Measurements from ENCODE around the gene PRR18. TPM values are rescaled to one million over a fixed set of nuclear protein-coding genes. Genes with fewer than 3 reads are reported as not detected.

Gene PRR18
- total and polyA plus RNA-seq, 4 donors = 0.29 to 2.8 (median 1.1) TPM

DNA sequence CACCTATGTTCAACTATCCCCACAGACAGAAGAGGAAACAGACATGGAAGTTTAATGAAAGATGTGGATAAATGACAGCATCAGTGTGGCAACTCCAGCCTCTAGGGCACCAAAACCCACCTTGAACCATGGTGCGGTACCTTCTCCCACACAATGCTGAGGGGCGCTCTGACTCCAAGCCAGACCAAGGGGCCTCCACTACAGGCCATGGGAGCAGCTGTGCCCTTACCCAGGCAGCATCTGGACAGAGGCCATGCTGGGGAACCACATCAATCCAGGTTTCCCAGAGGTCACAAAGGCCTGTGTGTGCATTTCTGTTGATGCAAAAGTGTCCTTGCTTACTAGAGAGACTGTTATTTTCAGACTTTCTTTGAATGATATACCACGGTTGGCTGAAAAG is 4.1 kb downstream of the PRR18 start (continued):
- TF ChIP-seq, protein P1, sequence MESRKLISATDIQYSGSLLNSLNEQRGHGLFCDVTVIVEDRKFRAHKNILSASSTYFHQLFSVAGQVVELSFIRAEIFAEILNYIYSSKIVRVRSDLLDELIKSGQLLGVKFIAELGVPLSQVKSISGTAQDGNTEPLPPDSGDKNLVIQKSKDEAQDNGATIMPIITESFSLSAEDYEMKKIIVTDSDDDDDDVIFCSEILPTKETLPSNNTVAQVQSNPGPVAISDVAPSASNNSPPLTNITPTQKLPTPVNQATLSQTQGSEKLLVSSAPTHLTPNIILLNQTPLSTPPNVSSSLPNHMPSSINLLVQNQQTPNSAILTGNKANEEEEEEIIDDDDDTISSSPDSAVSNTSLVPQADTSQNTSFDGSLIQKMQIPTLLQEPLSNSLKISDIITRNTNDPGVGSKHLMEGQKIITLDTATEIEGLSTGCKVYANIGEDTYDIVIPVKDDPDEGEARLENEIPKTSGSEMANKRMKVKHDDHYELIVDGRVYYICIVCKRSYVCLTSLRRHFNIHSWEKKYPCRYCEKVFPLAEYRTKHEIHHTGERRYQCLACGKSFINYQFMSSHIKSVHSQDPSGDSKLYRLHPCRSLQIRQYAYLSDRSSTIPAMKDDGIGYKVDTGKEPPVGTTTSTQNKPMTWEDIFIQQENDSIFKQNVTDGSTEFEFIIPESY (IDR thresholded peaks at IDR 0.05) = no peak
- no peak for TF ChIP-seq FOXA1 (IDR thresholded peaks at IDR 0.05)
- TF ChIP-seq, protein P2, sequence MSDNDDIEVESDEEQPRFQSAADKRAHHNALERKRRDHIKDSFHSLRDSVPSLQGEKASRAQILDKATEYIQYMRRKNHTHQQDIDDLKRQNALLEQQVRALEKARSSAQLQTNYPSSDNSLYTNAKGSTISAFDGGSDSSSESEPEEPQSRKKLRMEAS (IDR thresholded peaks at IDR 0.05) = no peak
- no peak for TF ChIP-seq NR2F2 (IDR thresholded peaks at IDR 0.05)
- TF ChIP-seq, protein P3, sequence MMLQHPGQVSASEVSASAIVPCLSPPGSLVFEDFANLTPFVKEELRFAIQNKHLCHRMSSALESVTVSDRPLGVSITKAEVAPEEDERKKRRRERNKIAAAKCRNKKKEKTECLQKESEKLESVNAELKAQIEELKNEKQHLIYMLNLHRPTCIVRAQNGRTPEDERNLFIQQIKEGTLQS (IDR thresholded peaks at IDR 0.05) = no peak
- TF ChIP-seq HNF4A (conservative IDR thresholded peaks at IDR 0.05) = no peak
- no peak for TF ChIP-seq JUND (IDR thresholded peaks at IDR 0.05)
- TF ChIP-seq RAD21 (IDR thresholded peaks at IDR 0.05) = no peak

DNA sequence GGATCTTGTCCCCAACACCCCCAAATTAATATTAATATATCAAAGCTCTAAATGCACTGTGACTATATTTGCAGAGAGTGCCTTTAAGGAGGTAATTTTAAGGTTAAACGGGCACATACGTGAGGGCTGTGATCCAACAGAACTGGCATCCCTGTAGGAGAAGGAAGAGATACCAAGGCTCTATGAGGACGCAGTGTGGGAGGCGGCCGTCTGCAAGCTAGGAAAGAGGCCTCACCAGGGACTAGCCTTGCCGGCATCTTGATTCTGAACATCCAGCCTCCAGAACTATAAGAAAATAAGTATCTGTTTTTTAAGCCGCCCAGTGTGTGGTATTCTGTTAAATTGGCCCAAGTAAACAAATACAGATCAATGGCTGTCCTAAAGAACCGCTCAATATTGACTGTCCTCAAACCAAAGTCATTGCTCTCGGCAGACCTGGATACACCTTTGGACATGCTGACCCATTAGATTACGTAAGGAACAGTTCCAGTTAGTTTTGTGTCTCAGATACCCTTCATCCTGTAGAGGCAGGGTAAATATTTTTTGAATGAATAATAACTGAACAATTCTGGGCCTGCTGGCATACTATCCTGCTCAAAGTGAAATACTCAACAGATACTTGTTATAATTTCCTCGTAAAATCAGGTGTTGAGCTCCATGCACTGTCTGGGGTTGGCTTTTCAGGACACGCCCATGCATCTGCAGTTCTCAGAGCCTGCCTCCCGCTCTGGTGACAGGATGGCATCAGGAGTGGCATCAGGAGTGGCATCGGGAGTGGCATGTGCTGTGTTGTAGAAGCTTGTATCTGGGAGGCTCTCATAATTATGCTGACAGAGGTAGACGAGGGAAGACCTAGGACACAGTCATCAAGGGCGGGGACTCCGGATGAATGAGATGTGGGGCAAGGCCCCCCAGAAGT is 6.3 kb downstream of the PRR18 start:
- Histone ChIP-seq H3K4me1 (ENCODE audit: control insufficient read depth in 4 of 4, insufficient read depth in 4 of 4, low read length in 3 of 4) (peaks cover 6 to 31% (median 30%) of the 10 kb centered on the region in 4 donors), H3K9me3 (ENCODE audit: control insufficient read depth in 4 of 4, low read length in 3 of 4) (no peaks in the 10 kb centered on the region), H3K27ac (ENCODE audit: low read depth in 1 of 2, low read length in 2 of 2) (peak overlapping the region; percentile 72 to 79), H3K27me3 (ENCODE audit: control insufficient read depth in 4 of 4, insufficient read depth in 4 of 4, low read length in 3 of 4) (no peaks in the 10 kb centered on the region), H3K4me3 (ENCODE audit: low read depth in 1 of 3, low read length in 3 of 3) (peak overlapping the region in 1 of 3 donors; percentile 24), H3K36me3 (ENCODE audit: control insufficient read depth in 4 of 4, insufficient read depth in 3 of 4, low read depth in 1 of 4, low read length in 3 of 4) (no peaks in the 10 kb centered on the region), H3K9ac (ENCODE audit: low read depth in 1 of 2, low read length in 2 of 2) (no peak overlapping the region)
- no peak for TF ChIP-seq TAF1 (conservative IDR thresholded peaks at IDR 0.05)
- TF ChIP-seq, protein P3 (IDR thresholded peaks at IDR 0.05) = peak; percentile 49
- TF ChIP-seq EGR1 (IDR thresholded peaks at IDR 0.05; ENCODE audit: low read depth in 2 of 2) = peak in 1 of 2 donors; percentile 56
- TF ChIP-seq RAD21 (IDR thresholded peaks at IDR 0.05) = peak; percentile 41 to 60
- TF ChIP-seq, protein P2 (IDR thresholded peaks at IDR 0.05) = peak; percentile 65
- TF ChIP-seq, protein P4, sequence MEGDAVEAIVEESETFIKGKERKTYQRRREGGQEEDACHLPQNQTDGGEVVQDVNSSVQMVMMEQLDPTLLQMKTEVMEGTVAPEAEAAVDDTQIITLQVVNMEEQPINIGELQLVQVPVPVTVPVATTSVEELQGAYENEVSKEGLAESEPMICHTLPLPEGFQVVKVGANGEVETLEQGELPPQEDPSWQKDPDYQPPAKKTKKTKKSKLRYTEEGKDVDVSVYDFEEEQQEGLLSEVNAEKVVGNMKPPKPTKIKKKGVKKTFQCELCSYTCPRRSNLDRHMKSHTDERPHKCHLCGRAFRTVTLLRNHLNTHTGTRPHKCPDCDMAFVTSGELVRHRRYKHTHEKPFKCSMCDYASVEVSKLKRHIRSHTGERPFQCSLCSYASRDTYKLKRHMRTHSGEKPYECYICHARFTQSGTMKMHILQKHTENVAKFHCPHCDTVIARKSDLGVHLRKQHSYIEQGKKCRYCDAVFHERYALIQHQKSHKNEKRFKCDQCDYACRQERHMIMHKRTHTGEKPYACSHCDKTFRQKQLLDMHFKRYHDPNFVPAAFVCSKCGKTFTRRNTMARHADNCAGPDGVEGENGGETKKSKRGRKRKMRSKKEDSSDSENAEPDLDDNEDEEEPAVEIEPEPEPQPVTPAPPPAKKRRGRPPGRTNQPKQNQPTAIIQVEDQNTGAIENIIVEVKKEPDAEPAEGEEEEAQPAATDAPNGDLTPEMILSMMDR (IDR thresholded peaks at IDR 0.05; ENCODE audit: low read depth, low read length, missing input control) = no peak
- TF ChIP-seq, protein P5, sequence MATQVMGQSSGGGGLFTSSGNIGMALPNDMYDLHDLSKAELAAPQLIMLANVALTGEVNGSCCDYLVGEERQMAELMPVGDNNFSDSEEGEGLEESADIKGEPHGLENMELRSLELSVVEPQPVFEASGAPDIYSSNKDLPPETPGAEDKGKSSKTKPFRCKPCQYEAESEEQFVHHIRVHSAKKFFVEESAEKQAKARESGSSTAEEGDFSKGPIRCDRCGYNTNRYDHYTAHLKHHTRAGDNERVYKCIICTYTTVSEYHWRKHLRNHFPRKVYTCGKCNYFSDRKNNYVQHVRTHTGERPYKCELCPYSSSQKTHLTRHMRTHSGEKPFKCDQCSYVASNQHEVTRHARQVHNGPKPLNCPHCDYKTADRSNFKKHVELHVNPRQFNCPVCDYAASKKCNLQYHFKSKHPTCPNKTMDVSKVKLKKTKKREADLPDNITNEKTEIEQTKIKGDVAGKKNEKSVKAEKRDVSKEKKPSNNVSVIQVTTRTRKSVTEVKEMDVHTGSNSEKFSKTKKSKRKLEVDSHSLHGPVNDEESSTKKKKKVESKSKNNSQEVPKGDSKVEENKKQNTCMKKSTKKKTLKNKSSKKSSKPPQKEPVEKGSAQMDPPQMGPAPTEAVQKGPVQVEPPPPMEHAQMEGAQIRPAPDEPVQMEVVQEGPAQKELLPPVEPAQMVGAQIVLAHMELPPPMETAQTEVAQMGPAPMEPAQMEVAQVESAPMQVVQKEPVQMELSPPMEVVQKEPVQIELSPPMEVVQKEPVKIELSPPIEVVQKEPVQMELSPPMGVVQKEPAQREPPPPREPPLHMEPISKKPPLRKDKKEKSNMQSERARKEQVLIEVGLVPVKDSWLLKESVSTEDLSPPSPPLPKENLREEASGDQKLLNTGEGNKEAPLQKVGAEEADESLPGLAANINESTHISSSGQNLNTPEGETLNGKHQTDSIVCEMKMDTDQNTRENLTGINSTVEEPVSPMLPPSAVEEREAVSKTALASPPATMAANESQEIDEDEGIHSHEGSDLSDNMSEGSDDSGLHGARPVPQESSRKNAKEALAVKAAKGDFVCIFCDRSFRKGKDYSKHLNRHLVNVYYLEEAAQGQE (IDR thresholded peaks at IDR 0.05) = peak; percentile 48
- peak; percentile 85 for TF ChIP-seq HNF4G (IDR thresholded peaks at IDR 0.05)
- peak; percentile 49 to 67 for TF ChIP-seq JUND (IDR thresholded peaks at IDR 0.05)
- peak; percentile 87 for TF ChIP-seq FOXA1 (IDR thresholded peaks at IDR 0.05)
- peak; percentile 98 for TF ChIP-seq RXRA (IDR thresholded peaks at IDR 0.05)
- peak; percentile 80 for TF ChIP-seq FOXA2 (IDR thresholded peaks at IDR 0.05)
- TF ChIP-seq YY1 (IDR thresholded peaks at IDR 0.05) = peak; percentile 84
- peak in 1 of 2 donors; percentile 36 for TF ChIP-seq GABPA (IDR thresholded peaks at IDR 0.05 in 1 of 2, conservative IDR thresholded peaks at IDR 0.05 in 1 of 2)
- TF ChIP-seq, protein P1 (IDR thresholded peaks at IDR 0.05) = peak; percentile 84
- TF ChIP-seq NR2F2 (IDR thresholded peaks at IDR 0.05) = peak; percentile 39
- TF ChIP-seq HNF4A (conservative IDR thresholded peaks at IDR 0.05) = peak; percentile 91 to 92
- peak; percentile 92 for TF ChIP-seq SP1 (IDR thresholded peaks at IDR 0.05)
- WGBS = 53% methylated on average over 17 of the region's 17 CpGs
- no peak for DNase-seq (ENCODE audit: low spot score)
